Mucosa of gallbladder (tissue), 1 donor: ENCODE data around the gene COL18A1. TPM values are rescaled to one million over a fixed set of nuclear protein-coding genes. Genes with fewer than 3 reads are reported as not detected.
"Not testable (repeated sequence)": the region's sequence is repeated elsewhere in the genome, so short reads cannot be mapped to it uniquely, and the experiment has no call there.

ENCODE experiments used
- DNase-seq: peaks from one replicate; pipeline ENCODE4 v3.0.0-alpha.2; 2020; ENCODE audit warnings: low spot score
- total RNA-seq: library from RNA; stranded (reverse); gene quantifications from one replicate; pipeline ENCODE4 v1.2.1, GENCODE V29; 2021
- donor health status: DM: no; HTN: no; CAD: no.

The COL18A1 gene
- total RNA-seq, 1 donor from 2014 or later: 172 TPM

DNA sequence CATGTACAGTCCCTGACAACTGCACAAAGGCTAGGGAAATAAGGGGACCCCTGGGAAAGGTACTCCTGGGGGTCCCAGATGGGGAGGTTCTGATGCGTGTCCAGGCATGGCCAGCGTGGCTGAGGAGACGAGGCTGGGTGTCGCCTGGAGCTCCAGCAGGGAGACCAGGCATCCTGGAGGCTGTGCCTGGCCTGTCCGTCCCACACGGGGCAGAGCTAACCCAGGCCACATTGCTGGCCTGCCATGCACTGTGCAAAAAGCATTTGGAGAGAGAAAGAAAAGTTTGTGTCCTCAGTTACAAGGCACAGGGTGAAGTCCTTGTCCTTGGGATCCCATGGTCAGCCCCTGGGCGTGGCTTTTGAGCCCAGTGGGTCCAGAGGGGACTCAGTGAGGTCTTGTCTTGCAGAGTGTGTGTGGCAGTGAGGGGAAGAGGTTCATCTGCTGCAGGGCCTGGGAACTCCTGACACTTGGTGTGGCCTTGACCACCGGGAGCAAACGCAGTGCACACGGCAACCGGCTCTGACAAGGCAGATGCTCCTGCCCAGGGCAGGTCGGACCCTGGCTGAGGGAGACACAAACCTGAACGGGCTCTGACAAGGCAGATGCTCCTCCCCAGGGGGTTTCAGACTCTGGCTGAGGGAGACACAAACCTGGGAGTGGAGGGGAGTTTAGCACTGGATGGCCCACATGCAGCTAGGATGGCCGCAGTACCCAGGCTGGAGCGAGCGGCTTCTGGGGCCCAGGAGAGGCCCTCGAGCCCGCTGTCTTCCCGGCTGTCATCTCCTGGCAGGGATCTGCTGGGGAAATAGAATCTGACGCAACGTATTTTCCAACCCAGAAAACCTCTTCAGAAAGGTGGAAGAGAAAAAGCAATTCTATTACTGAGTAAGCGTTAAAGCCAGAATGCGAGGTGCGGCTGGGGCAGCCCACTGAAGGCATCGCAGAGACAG is 37.3 kb upstream of the COL18A1 start:
- DNase-seq: no peak

DNA sequence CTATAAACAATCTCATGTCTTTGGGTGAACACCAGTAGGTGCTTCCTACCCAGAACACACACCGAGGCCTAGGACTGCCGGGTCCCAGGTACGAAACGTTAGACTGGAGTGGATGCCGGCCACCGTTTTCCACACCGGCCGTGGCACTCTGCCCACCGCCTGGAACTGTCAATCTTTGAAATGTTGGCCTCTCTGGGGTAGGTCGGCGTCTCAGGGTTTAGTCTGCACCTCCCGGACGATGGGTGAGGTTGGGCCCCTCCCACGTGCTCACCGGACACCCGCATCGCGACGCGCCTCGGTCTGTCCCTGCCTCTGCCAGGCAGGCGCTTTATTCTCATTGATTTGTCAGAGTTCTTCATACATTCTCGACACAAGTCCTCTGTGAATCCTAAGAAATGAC is 35.9 kb upstream of the COL18A1 start:
- DNase-seq: not testable (repeated sequence)

DNA sequence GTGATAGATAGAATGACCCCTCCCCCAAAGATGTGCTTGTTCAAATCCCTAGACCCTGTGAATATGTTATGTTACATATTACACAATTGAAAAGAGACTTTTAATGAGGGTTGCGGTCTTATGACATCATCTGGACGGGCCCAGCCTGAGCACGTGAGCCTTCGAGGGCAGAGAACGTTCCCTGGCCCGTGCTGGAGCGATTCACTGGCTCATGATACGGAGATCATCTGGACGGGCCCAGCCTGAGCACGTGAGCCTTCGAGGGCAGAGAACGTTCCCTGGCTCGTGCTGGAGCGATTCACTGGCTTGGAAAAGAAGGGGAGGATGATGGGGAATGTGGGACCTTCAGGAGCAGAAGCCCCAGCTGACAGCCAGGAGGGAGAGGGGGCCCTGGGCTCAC is 34.4 kb upstream of the COL18A1 start:
- no peak for DNase-seq

DNA sequence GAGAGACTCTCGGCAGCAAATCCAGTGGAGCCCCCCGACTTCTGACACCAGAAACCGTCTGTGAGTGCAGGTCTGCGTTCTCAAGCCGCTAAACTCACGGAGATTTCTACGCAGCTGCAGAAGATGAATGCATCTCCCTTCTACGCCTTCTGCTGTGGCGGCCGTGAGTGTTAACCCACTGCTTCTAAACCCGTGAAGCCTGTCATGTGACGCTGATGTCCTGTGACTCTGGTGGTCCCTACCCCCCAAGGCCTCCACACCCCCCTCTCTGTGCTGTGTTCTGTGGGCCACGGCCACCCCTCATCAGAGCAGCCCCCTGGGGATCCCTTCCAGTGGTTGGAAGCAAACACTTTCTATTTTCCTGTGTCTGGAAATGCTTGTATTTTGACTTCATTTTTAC is 33.9 kb upstream of the COL18A1 start:
- DNase-seq: no peak

DNA sequence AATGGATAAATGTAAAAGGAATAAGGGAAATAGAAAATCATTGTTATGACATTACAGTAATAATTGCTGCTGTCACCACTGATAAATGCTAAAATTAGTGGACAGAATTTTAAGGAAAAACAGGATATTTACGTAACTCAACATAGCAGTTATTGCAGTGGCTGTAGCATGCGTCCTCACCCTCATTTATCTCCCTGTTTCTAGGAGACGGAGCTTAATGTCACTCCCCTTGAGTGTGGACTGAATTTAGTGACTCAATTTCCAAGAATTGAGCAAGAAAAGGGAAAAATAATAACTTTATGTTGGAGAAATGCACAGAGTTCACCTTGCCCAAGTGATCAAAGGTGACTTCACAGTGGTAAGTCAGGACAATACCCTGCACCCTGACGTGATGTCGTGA is 33.3 kb upstream of the COL18A1 start:
- no peak for DNase-seq

DNA sequence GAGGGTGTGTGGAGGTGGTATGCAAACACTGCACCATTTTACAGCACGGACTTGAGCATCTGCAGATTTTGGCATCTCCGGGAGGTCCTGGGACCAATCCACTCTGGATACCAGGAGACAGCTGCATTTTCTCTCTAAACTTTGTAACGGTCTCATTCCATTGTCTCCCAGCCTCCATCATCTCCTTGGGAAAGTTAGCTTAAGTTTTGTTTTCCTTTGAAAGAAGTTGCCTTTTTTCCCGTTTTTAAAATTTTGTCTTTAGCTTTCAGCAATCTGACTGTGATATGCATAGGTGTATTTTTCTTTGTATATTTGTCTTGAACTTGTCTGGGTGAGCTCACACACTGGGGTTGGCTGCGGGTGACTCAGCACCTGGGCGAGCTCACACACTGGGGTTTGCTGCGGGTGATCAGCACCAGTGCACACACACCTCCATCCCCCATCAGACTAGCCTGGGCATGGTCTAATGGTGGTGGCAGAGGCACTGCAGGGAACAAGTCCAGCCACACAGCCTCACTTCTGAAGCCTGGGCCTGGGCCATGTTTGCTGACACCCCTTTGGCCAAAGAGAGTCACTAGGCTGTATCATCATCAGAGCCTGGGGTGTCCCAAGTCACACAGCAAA is 32.1 kb upstream of the COL18A1 start:
- no peak for DNase-seq

DNA sequence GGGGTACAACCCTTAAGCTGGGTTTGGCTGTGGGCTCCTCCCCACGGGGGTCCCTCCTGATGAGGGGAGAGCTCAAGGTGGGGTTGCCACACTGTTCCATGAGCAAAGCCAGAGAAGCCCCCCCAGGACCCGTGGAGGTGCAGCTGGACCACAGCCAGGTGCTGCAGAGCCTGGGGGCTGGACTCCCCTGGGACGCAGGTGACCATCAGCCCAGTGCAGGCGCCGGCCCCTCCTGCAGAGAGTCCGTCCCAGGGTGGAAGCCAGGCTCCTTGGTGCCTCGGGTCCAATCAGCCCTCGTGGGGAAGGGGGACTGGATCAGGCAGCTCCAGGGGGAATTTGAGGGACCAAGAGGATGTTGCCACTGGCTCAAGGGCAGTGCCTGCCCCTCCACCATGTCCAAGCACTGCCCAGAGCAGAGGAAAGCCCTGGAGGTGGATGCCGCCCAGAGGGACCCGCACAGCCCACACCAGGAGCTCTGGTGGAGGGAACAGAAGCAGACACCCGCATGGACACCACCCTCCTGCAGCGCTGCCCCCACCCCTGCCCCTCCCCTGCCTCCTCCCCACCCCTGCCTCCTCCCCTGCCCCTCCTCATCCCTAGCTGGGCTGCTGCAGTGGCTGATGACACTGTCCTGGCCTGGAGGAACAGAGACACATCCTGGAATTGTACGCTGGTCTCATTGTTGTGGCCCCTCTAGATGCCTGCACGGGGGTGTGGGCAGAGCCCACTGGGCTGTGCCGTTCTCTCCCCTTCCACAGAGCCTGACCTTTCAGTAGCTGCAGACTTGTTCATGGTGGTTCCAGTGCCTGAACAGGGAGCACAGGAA is 30.8 kb upstream of the COL18A1 start:
- DNase-seq: no peak

DNA sequence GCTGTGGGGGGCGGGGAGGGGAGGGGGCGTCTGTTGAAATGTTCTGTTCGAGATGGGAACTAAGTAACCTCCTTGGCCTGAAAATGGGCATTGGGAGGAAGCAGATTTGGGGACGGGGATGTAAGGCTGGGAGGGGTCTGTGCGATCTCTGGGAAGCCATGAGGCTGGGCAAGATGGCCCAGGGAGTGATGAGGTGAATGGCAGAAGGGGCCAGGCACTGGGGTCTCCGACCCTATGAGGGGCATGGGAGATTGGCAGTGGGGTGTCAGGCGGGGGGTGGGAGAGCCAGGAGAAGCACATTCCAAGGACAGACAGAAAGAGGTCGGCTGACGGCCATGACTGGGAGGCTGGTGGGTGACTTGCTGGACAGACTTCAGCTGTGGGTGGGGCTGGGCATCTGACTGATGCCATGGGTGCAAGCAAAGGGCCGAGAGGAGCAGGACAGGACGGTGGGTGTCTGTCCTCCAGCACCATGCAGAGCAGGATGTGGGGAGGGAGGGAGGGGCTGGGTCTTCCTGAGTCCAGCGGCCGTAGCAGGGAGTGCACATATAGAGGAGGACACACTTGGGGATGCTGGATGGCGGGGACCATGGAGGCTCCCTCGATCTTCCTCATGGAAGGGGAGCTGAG is 30.0 kb upstream of the COL18A1 start:
- no peak for DNase-seq

DNA sequence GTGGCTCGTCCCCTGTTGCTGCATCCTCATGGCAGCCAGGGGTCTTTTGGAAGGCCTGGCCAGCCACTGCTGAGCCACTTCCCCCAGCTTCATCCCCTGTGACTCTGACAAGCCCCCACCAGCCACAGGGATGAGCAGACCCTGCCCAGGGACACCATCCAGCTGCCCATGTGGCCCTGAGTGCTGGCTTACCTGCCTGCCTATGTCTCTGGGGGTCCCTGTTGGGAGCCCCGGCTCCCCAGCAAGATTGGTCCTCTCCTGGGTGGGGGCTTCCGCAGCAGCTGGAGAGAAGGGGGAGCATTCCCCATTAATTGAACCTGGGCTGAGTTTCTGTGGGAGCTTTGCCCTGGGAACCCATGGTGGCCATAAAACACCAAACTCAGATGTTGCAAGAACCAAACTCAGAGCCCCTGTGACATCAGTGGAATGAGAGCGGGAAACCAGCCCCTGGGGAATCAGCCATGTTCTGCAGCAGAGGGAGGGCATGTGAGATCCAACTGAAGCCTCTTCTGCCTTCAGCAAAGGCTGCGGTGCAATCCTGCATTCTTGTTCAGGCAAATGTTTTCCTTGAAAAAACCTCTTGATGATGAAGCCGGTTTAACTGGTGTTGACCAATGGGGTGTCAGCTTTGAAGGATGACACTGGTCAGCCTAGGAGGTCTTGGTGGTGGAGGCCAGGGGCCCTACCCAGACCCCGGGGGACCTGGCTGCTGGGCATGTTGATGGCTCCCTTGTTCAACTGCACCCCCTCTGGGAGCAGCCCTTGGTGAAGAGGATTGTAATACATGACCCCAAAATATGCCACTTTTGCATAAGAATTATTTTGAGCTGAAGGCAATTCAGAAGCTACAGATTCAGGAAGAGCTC is 28.3 kb upstream of the COL18A1 start:
- DNase-seq: no peak

DNA sequence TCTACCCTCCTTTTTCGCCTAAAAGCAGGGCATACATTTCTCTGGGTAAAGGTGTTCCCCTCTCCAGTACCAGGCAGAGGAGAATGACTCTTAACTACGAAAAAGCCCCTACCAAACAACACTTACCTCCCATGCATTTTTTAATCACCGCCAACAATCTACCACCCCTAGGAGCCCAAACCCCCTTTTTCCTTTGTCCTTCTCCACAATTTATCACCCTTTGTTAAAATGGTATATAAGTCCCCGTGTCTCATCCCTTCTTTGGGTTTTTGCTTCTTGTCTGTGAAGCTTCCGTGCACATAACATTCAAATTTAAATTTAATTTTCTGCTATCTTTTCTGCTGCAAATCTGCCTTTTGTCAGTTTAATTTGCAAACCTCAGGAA is 27.6 kb upstream of the COL18A1 start:
- DNase-seq: no peak

DNA sequence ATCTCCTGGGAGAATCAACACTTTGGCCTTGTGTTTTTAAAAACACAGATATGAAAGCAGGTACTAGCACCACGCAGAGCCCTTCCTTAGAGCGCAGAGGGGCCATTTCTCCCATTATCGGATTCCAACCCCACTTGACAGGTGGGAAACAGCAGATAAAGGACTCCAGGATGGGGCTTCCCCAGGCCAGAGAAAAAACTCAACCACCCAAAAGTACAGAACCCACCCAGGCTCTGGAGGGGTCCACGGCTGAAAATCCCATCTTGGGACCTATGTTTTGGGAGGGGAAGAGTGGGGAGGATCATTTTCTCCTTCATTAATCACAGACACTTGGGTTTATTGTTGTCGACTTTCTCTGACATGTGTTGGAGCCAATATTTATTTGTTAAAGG is 27.1 kb upstream of the COL18A1 start:
- no peak for DNase-seq

DNA sequence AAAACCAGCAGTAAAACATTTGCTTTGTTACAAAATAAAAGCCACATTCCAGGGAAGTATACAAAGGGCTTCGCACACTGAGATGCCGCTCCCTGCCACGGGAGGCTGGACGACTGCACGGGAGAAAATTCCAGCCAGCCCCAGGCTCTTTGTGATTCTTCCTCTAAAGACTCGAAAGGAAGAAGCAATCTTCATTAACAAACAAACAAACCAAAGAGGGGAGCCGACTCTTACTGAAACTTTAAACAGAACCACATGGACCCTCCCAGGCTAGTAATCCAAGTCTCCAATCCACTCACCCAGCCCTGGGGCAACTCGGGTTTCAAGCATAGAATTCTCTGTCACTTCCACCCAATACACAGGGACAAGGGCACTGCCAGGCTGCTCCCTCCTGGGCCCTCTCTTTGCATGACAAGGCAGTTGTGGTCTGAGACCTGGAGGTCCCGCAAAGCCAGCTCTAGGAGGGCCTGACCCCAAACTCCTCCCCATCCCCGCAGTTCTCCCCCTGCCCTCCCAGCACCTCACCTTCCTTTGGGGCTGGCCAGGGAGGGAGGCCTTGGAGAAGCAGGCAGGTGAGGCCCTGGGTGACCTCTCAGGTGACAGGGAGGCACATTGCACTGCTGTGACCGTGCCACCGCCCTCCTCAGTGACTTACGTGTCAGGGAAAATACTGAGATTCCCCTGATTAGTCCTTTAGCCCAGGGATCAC is 26.6 kb upstream of the COL18A1 start:
- DNase-seq: no peak

DNA sequence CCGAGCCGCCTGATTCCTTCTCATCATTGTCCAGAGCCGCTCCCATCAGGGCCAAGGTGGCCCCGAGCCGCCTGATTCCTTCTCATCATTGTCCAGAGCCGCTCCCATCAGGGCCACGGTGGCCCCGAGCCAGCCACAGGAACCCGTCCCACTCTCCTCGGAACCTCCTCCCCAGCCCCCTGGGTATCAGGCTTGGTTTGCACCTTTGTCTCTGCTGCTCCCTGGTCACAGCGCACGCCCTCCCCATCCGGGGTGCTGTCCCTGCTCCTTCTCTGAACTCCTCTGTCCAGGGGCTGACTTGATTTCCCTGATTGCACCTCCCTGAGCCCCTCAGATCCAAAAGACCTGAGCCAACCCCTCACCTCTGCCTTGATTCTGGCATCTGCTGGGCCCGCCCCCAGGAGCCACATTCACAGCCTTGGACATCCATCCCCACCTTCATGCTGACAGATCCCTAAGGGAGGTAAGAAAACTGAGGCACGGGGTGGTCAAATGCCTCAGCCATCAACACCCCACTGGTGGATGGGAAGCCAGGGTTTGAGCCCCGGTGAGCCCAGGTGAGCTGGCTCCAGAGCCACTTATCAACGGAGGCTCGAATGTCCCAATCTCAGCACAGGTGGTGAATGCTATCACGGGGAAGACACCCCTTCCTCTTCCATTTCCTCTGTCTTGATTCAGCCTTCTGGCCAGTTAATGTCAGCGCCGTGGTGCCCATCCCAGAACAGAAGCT is 25.6 kb upstream of the COL18A1 start:
- no peak for DNase-seq

DNA sequence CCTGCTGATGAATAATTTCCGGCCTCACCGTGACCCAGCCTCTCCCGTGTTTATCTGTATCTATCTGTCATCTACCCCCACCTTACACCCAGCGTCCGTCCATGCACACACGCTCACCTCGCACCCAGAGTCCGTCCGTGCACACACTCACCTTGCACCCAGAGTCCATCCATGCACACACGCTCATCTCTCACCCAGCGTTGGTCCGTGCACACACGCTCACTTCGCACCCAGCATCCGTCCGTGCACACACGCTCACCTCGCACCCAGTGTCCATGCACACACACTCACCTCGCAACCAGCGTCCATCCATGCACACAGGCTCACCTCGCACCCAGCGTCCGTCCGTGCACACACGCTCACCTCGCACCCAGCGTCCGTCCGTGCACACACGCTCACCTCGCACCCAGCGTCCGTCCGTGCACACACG is 25.0 kb upstream of the COL18A1 start:
- no peak for DNase-seq

DNA sequence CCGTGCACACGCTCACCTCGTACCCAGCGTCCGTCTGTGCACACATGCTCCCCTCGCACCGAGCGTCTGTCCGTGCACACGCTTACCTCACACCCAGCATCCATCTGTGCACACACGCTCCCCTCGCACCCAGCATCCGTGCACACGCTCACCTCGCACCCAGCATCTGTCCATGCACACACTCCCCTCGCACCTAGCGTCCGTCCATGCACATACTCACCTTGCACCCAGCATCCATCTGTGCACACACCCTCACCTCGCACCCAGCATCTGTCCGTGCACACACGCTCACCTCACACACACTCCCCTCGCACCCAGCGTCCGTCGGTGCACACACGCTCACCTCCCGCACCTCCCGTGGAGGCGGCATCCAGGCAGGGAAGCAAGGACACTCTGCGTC is 24.4 kb upstream of the COL18A1 start:
- DNase-seq: no peak

DNA sequence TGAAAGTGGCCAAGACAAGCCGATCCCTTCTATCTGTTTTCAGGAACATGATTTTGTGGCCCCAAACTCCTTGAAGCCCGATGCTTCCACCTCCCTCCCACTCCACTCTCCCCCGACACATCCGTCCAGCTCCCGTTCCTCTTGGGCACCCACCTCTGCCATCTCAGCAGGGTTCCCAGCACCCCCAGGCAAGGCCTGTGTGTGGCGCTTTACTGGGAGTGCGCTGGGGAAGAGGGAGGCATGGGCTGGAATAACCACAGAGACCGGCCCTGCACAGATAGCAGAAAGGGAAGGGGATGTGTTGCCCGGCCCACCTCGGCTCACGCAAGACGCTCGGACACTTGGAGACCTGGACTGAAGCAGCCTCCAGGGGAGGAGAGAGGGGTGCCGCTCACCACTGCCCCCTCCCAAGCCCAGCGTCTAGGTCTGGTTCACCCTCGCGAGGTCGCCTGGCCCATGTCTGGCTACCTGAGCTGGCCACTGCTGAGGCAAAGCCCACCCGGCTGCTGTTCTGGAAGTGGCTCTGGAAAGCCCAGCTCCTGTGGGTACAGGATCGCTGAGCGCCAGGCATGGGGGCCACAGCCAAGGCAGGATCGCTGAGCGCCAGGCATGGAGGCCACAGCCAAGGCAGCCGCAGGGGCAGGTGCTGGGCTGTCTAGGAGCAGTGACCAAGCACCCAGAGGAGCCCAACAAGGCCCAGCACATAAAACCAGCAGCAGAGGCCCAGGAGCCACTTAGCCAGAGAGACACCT is 23.8 kb upstream of the COL18A1 start:
- DNase-seq: no peak

DNA sequence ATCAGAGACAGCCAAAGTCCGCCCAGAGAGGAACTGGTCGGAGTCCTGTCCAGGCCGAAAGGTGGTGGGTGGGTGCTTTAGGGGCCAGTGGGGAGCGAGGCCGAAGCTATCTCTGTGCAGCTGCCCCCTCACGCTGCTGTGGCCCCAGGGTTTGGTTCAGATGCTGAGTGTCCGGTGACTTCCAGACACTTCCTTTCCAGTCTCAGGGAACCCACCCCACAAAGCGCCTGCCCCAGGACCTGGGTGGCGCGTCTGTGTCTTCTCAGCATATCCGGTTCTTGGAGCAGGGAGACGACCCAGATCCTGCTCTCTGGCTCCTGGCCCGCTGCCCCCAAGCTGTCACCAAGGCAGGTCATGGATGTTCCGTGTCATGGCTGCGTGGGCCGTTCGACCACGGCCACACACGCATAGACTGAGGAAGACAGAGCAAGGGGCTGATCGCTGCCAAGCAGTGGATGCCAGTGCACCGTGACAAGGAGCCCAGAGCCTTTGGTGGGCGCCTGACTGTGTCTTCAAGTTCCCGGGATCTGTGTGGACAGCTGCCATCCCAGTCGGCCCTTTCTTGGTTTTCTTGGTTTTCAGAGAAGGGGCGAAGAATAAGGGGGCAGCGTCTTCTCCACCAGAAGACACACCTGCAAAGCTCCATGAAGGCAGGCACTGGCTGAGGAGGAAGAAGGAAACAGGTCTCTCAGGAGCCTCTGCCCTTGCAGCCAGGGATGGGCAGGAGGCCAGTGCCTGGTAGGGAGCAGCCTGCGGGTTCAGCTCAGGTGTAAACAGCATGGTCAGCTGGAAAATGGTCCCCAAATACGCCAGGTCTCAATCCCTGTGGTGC is 22.9 kb upstream of the COL18A1 start:
- no peak for DNase-seq

DNA sequence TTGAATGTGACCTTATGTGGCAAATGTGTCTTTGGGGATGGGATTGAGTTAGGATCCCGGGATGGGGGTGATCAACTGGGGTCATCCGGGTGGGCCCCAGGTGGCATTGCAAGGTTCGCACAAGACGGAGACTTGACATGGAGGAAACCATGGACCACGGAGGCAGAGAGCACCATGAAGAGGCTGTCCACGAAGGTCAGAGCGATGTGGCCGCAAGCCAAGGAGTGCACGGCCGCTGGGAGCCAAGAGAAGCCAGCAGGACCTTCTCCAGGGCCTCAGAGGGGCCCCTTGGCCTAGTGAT is 22.3 kb upstream of the COL18A1 start:
- DNase-seq: no peak
